RWPE2 (cell line): ENCODE data around the gene PTPRN2.

Experiments used
- ATAC-seq: fragments of 200-7000 bp; cut with Tn5 transposase; 3 replicates; pipeline ENCODE4 v1.9.1; 2021; ENCODE audit warnings: low read depth
- DNase-seq: peaks from one replicate; pipeline ENCODE4 v3.0.0-alpha.2; 2020; ENCODE audit warnings: low spot score
- H3K27ac ChIP-seq: fragments of 450-650 bp; 2 replicates; pipeline ENCODE4 v1.5.1; 2017; ENCODE audit warnings: mild to moderate bottlenecking; ENCODE audit not compliant: poor library complexity, severe bottlenecking
- H3K27me3 ChIP-seq: fragments of 250-450 bp; sonication (Bioruptor Pico); 2 replicates; pipeline ENCODE4 v1.5.1; 2021; ENCODE audit warnings: mild to moderate bottlenecking, moderate library complexity; ENCODE audit not compliant: insufficient read depth, poor library complexity, severe bottlenecking
- H3K36me3 ChIP-seq: fragments of 250-450 bp; sonication (Bioruptor Pico); 2 replicates; pipeline ENCODE4 v1.5.1; 2020; ENCODE audit warnings: low read depth, mild to moderate bottlenecking, moderate library complexity
- H3K4me1 ChIP-seq: fragments of 250-450 bp; sonication (Bioruptor Pico); 2 replicates; pipeline ENCODE4 v1.5.1; 2021; ENCODE audit warnings: mild to moderate bottlenecking, moderate library complexity; ENCODE audit not compliant: insufficient read depth, poor library complexity, severe bottlenecking
- H3K4me3 ChIP-seq: fragments of 250-450 bp; sonication (Bioruptor Pico); 2 replicates; pipeline ENCODE4 v1.5.1; 2021; ENCODE audit warnings: mild to moderate bottlenecking, moderate library complexity; ENCODE audit not compliant: severe bottlenecking
- H3K9me3 ChIP-seq: fragments of 250-450 bp; sonication (Bioruptor Pico); 2 replicates; pipeline ENCODE4 v1.5.1; 2021; ENCODE audit warnings: mild to moderate bottlenecking, moderate library complexity; ENCODE audit not compliant: severe bottlenecking
- TF ChIP-seq, protein P1 (sequence below): fragments of 450-650 bp; IDR thresholded peaks from one replicate; pipeline ENCODE4 v1.5.1; 2017; ENCODE audit warnings: mild to moderate bottlenecking, moderate library complexity; ENCODE audit not compliant: poor library complexity, severe bottlenecking

PTPRN2 gene

DNA sequence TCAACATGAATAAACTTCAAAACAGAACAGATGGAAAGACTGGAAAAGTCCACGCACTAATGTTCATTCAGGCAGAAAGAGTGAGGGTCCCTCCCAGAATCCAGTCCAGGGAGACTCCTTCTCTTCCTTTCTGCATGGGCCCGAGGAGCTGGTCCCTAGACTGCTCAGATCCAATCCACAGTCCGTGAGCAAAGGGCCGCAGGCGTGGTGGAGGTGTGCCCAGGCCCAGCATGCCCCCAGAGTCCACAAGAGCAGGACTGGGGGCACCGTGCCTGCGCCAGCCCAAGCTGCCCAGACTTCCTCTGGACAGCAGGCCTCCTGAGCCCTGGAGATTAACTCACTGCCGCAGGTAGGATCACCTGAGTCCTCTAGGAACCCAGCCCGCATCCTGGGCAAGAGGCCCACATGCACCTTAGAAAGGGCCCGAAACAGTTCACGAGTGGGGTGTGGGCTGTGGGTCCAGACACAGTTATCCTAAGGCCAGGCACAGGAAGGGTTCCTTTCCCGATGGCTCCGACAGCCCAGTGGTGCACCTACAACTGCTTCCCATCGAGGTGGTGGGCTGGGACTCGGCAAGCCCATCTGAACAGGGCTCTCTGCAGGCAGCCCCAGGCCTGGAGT lies 719.8 kb downstream of the PTPRN2 start:
- H3K27ac ChIP-seq, result no peak overlapping the region
- no peak for DNase-seq
- no peaks in the 10 kb centered on the region for H3K4me1 ChIP-seq
- no peaks in the 10 kb centered on the region for H3K27me3 ChIP-seq
- ATAC-seq, result no peak
- H3K4me3 ChIP-seq, result no peak overlapping the region
- no peaks in the 10 kb centered on the region for H3K9me3 ChIP-seq
- no peaks in the 10 kb centered on the region for H3K36me3 ChIP-seq
- TF ChIP-seq, protein P1, sequence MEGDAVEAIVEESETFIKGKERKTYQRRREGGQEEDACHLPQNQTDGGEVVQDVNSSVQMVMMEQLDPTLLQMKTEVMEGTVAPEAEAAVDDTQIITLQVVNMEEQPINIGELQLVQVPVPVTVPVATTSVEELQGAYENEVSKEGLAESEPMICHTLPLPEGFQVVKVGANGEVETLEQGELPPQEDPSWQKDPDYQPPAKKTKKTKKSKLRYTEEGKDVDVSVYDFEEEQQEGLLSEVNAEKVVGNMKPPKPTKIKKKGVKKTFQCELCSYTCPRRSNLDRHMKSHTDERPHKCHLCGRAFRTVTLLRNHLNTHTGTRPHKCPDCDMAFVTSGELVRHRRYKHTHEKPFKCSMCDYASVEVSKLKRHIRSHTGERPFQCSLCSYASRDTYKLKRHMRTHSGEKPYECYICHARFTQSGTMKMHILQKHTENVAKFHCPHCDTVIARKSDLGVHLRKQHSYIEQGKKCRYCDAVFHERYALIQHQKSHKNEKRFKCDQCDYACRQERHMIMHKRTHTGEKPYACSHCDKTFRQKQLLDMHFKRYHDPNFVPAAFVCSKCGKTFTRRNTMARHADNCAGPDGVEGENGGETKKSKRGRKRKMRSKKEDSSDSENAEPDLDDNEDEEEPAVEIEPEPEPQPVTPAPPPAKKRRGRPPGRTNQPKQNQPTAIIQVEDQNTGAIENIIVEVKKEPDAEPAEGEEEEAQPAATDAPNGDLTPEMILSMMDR, result no peak

DNA sequence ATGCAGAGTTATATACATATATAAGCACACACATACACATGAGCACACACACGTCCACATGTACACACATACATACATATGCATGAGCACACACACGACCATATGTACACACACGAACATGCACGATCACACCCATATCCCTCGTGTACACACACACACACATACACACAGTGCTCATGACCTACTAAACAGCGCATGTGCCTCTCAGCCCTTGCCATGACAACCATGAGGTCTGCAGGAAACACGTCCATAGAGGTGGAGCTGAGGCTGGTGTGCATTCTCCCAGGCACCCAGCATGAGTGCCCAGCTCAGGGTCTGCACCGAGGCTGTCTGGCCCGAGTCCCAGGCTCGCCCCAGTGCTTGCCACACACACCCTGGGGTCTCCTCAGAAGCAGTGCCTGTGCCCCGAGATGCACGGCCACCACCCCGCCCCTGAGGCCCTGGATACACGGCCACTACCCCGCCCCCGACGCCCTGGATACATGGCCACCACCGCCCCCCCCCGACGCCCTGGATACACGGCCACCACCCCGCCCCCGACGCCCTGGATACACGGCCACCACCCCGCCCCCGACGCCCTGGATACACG lies 721.2 kb downstream of the PTPRN2 start:
- TF ChIP-seq, protein P1, result no peak
- Histone ChIP-seq H3K36me3 (no peaks in the 10 kb centered on the region), H3K4me3 (no peak overlapping the region), H3K4me1 (no peaks in the 10 kb centered on the region), H3K27me3 (no peaks in the 10 kb centered on the region), H3K27ac (no peak overlapping the region), H3K9me3 (no peaks in the 10 kb centered on the region)
- DNase-seq (no peak), ATAC-seq (no peak)

DNA sequence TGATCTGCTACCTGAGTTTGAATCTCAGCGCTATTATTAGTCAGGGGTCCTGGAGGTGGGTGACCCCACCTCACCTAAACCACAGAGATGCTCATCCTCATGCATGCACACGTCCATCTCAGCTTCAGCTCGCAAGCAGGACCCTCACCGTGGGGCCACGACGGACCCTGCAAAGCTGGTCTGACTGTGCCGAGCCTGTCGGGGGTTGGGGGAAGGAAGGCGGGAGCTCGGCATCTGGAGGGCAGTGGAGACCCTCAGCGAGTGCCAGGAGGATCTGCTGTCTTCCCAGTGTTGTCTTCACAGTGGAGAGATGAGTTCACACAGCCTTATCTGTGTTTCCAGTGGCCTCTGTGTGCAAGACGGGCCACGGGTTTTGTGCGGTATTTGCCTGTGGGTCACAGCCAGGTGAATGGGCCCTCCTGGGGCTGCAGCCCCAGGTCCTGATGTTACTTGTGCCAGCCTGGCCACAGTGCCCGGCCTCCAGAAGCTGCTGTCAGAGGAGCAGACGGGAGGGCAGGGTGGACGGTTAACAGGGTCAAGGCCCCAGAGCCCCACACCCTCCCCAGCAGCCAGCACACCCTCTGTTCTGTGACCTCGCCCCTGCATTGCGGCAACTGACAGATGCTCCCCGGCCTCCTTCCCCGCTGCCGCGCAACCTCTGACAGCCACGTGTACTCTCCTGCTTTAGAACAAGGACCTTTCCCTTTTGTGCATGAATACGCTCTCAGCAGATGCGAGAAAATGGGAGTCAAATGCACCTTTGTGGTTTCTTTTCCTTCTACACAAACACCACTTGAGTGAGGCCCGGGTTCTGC lies 722.1 kb downstream of the PTPRN2 start:
- Histone ChIP-seq H3K27ac (no peak overlapping the region), H3K4me1 (no peaks in the 10 kb centered on the region), H3K9me3 (no peaks in the 10 kb centered on the region), H3K4me3 (no peak overlapping the region), H3K36me3 (no peaks in the 10 kb centered on the region), H3K27me3 (no peaks in the 10 kb centered on the region)
- DNase-seq, result no peak
- no peak for ATAC-seq
- TF ChIP-seq, protein P1, result no peak

DNA sequence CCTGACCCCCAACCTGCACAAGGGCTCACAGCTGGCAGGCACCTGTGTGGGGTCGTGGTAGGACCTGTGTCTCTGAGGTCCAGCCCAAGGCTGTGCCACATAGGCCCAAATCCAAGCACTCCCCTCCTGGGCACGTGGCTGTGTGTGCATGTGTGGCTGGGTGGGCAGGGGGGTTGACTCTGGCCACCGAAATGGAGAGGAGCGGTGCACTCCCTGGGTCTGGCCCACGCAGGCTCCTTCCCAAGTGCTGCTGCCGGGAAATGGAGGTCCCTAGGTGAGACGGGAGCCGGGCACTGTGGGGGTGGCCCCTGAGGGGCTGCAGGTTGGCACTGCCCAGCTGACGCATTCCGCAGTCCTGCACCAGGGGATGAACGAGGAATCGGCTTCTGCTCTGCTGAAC lies 722.7 kb downstream of the PTPRN2 start:
- TF ChIP-seq, protein P1, result no peak
- Histone ChIP-seq H3K36me3 (no peaks in the 10 kb centered on the region), H3K4me1 (no peaks in the 10 kb centered on the region), H3K9me3 (no peaks in the 10 kb centered on the region), H3K27ac (no peak overlapping the region), H3K27me3 (no peaks in the 10 kb centered on the region), H3K4me3 (no peak overlapping the region)
- no peak for ATAC-seq
- DNase-seq, result no peak
